Measurements from ENCODE around the gene ZNF217.
A peak's percentile ranks its signal among the peaks of the same experiment; 100 is the strongest.
"Not testable (repeated sequence)": the region's sequence is repeated elsewhere in the genome, so short reads cannot be mapped to it uniquely, and the experiment has no call there.

Gene ZNF217

GRCh38 chr20:53639647-53640440 is 46.2 kb upstream of the ZNF217 start:
- H2BK120ac ChIP-seq (ENCODE audit: low read depth, low read length), result no peak overlapping the region
- no CpG with 5 or more reads among the region's 6 CpGs for WGBS, 2 donors (ENCODE audit: extremely low coverage in 2 of 2, insufficient read length in 2 of 2, insufficient replicate concordance in 1 of 2)

GRCh38 chr20:53639128-53639527 is 45.5 kb upstream of the ZNF217 start:
- no peak for DNase-seq (ENCODE audit: low spot score)
- Histone ChIP-seq H2BK15ac (ENCODE audit: low read length) (no peak overlapping the region), H2AFZ (ENCODE audit: low read length) (peak overlapping the region; percentile 27), H3K4ac (ENCODE audit: low read length) (no peak overlapping the region), H3K27me3 (ENCODE audit: control insufficient read depth in 3 of 3, insufficient read depth in 3 of 3, low read depth in 1 of 3, low read length in 3 of 3) (no peaks in the 10 kb centered on the region), H4K91ac (ENCODE audit: low read depth, low read length, poor library complexity) (no peak overlapping the region), H3K36me3 (replicated peaks in 1 of 2; ENCODE audit: control insufficient read depth in 2 of 2, insufficient read depth in 2 of 2, low read length in 2 of 2) (no peaks in the 10 kb centered on the region), H3K23ac (ENCODE audit: low read depth, low read length, poor library complexity) (no peak overlapping the region), H2BK120ac (ENCODE audit: low read depth, low read length) (no peak overlapping the region), H3K18ac (ENCODE audit: low read length) (no peak overlapping the region), H2BK12ac (ENCODE audit: low read length) (no peak overlapping the region), H3K9me3 (replicated peaks in 1 of 2; ENCODE audit: control insufficient read depth in 2 of 2, insufficient read depth in 1 of 2, low read depth in 1 of 2, low read length in 2 of 2) (no peaks in the 10 kb centered on the region), H3K14ac (ENCODE audit: low read length) (no peak overlapping the region), H4K8ac (ENCODE audit: low read depth, low read length) (no peak overlapping the region), H3K4me1 (ENCODE audit: control insufficient read depth in 2 of 2, insufficient read depth in 1 of 2, low read depth in 1 of 2, low read length in 2 of 2) (peaks cover 2 to 8% of the 10 kb centered on the region in 2 donors), H3K9ac (ENCODE audit: low read depth, low read length, poor library complexity) (no peak overlapping the region), H3K4me2 (ENCODE audit: insufficient read depth, low read length, poor library complexity, severe bottlenecking) (no peak overlapping the region), H3K79me1 (ENCODE audit: low read depth, low read length) (no peaks in the 10 kb centered on the region), H3K4me3 (ENCODE audit: low read length in 2 of 2) (no peak overlapping the region), H2AK5ac (ENCODE audit: low read depth, low read length) (no peak overlapping the region), H2BK5ac (ENCODE audit: low read length) (no peak overlapping the region), H3K27ac (replicated peaks; ENCODE audit: low read length) (no peak overlapping the region)
- no CpG with 5 or more reads among the region's 3 CpGs for WGBS, 2 donors (ENCODE audit: extremely low coverage in 2 of 2, insufficient read length in 2 of 2, insufficient replicate concordance in 1 of 2)

More at GRCh38 chr20:53639647-53640440, 46.2 kb upstream of the ZNF217 start:
- no peak overlapping the region for H3K27ac ChIP-seq (replicated peaks; ENCODE audit: low read length)
- H3K27me3 ChIP-seq (ENCODE audit: control insufficient read depth in 3 of 3, insufficient read depth in 3 of 3, low read depth in 1 of 3, low read length in 3 of 3), result no peaks in the 10 kb centered on the region
- no peak for DNase-seq (ENCODE audit: low spot score)
- H3K23ac ChIP-seq (ENCODE audit: low read depth, low read length, poor library complexity), result no peak overlapping the region
- no peak overlapping the region for H3K9ac ChIP-seq (ENCODE audit: low read depth, low read length, poor library complexity)
- H3K4me1 ChIP-seq (ENCODE audit: control insufficient read depth in 2 of 2, insufficient read depth in 1 of 2, low read depth in 1 of 2, low read length in 2 of 2), result peaks cover 2 to 8% of the 10 kb centered on the region in 2 donors
- no peak overlapping the region for H3K4ac ChIP-seq (ENCODE audit: low read length)
- H2AFZ ChIP-seq (ENCODE audit: low read length), result peak overlapping the region; percentile 49
- no peaks in the 10 kb centered on the region for H3K36me3 ChIP-seq (replicated peaks in 1 of 2; ENCODE audit: control insufficient read depth in 2 of 2, insufficient read depth in 2 of 2, low read length in 2 of 2)
- H3K4me2 ChIP-seq (ENCODE audit: insufficient read depth, low read length, poor library complexity, severe bottlenecking), result no peak overlapping the region
- no peak overlapping the region for H4K91ac ChIP-seq (ENCODE audit: low read depth, low read length, poor library complexity)
- H2BK12ac ChIP-seq (ENCODE audit: low read length), result no peak overlapping the region
- no peak overlapping the region for H4K8ac ChIP-seq (ENCODE audit: low read depth, low read length)
- no peaks in the 10 kb centered on the region for H3K79me1 ChIP-seq (ENCODE audit: low read depth, low read length)
- H3K14ac ChIP-seq (ENCODE audit: low read length), result no peak overlapping the region
- no peaks in the 10 kb centered on the region for H3K9me3 ChIP-seq (replicated peaks in 1 of 2; ENCODE audit: control insufficient read depth in 2 of 2, insufficient read depth in 1 of 2, low read depth in 1 of 2, low read length in 2 of 2)
- no peak overlapping the region for H3K18ac ChIP-seq (ENCODE audit: low read length)
- no peak overlapping the region for H2BK5ac ChIP-seq (ENCODE audit: low read length)
- no peak overlapping the region for H3K4me3 ChIP-seq (ENCODE audit: low read length in 2 of 2)
- no peak overlapping the region for H2AK5ac ChIP-seq (ENCODE audit: low read depth, low read length)
- H2BK15ac ChIP-seq (ENCODE audit: low read length), result no peak overlapping the region

GRCh38 chr20:53637310-53637709 is 43.7 kb upstream of the ZNF217 start:
- H3K23ac ChIP-seq (ENCODE audit: low read depth, low read length, poor library complexity); H3K79me1 ChIP-seq (ENCODE audit: low read depth, low read length); H2AFZ ChIP-seq (ENCODE audit: low read length); H3K36me3 ChIP-seq (replicated peaks in 1 of 2; ENCODE audit: control insufficient read depth in 2 of 2, insufficient read depth in 2 of 2, low read length in 2 of 2); H3K9me3 ChIP-seq (replicated peaks in 1 of 2; ENCODE audit: control insufficient read depth in 2 of 2, insufficient read depth in 1 of 2, low read depth in 1 of 2, low read length in 2 of 2); H4K91ac ChIP-seq (ENCODE audit: low read depth, low read length, poor library complexity); H3K4me1 ChIP-seq (ENCODE audit: control insufficient read depth in 2 of 2, insufficient read depth in 1 of 2, low read depth in 1 of 2, low read length in 2 of 2); H3K4me3 ChIP-seq (ENCODE audit: low read length in 2 of 2); H2BK15ac ChIP-seq (ENCODE audit: low read length); H3K4ac ChIP-seq (ENCODE audit: low read length); H4K8ac ChIP-seq (ENCODE audit: low read depth, low read length); H3K14ac ChIP-seq (ENCODE audit: low read length); H2AK5ac ChIP-seq (ENCODE audit: low read depth, low read length); H3K27me3 ChIP-seq (ENCODE audit: control insufficient read depth in 3 of 3, insufficient read depth in 3 of 3, low read depth in 1 of 3, low read length in 3 of 3); H2BK12ac ChIP-seq (ENCODE audit: low read length); H3K18ac ChIP-seq (ENCODE audit: low read length); H2BK5ac ChIP-seq (ENCODE audit: low read length); H3K27ac ChIP-seq (replicated peaks; ENCODE audit: low read length); DNase-seq (ENCODE audit: low spot score); H3K9ac ChIP-seq (ENCODE audit: low read depth, low read length, poor library complexity); H3K4me2 ChIP-seq (ENCODE audit: insufficient read depth, low read length, poor library complexity, severe bottlenecking); H2BK120ac ChIP-seq (ENCODE audit: low read depth, low read length): not testable (repeated sequence)
- WGBS, 2 donors (ENCODE audit: extremely low coverage in 2 of 2, insufficient read length in 2 of 2, insufficient replicate concordance in 1 of 2), result no CpG with 5 or more reads among the region's 9 CpGs

GRCh38 chr20:53636540-53637097 is 43.0 kb upstream of the ZNF217 start:
- Histone ChIP-seq H3K4me1 (ENCODE audit: control insufficient read depth in 2 of 2, insufficient read depth in 1 of 2, low read depth in 1 of 2, low read length in 2 of 2) (no peaks in the 10 kb centered on the region), H3K4ac (ENCODE audit: low read length) (no peak overlapping the region), H2AFZ (ENCODE audit: low read length) (no peak overlapping the region), H2BK120ac (ENCODE audit: low read depth, low read length) (no peak overlapping the region), H2BK12ac (ENCODE audit: low read length) (no peak overlapping the region), H3K4me2 (ENCODE audit: insufficient read depth, low read length, poor library complexity, severe bottlenecking) (no peak overlapping the region), H3K18ac (ENCODE audit: low read length) (no peak overlapping the region), H2AK5ac (ENCODE audit: low read depth, low read length) (no peak overlapping the region), H3K14ac (ENCODE audit: low read length) (no peak overlapping the region), H3K23ac (ENCODE audit: low read depth, low read length, poor library complexity) (no peak overlapping the region), H2BK5ac (ENCODE audit: low read length) (no peak overlapping the region), H3K27ac (replicated peaks; ENCODE audit: low read length) (no peak overlapping the region), H3K27me3 (ENCODE audit: control insufficient read depth in 3 of 3, insufficient read depth in 3 of 3, low read depth in 1 of 3, low read length in 3 of 3) (no peaks in the 10 kb centered on the region), H3K79me1 (ENCODE audit: low read depth, low read length) (no peaks in the 10 kb centered on the region), H4K8ac (ENCODE audit: low read depth, low read length) (no peak overlapping the region), H3K36me3 (replicated peaks in 1 of 2; ENCODE audit: control insufficient read depth in 2 of 2, insufficient read depth in 2 of 2, low read length in 2 of 2) (no peaks in the 10 kb centered on the region), H4K91ac (ENCODE audit: low read depth, low read length, poor library complexity) (no peak overlapping the region), H3K9me3 (replicated peaks in 1 of 2; ENCODE audit: control insufficient read depth in 2 of 2, insufficient read depth in 1 of 2, low read depth in 1 of 2, low read length in 2 of 2) (no peaks in the 10 kb centered on the region), H3K9ac (ENCODE audit: low read depth, low read length, poor library complexity) (no peak overlapping the region), H3K4me3 (ENCODE audit: low read length in 2 of 2) (no peak overlapping the region), H2BK15ac (ENCODE audit: low read length) (no peak overlapping the region)
- DNase-seq (ENCODE audit: low spot score), result no peak
- WGBS, 2 donors (ENCODE audit: extremely low coverage in 2 of 2, insufficient read length in 2 of 2, insufficient replicate concordance in 1 of 2), result no CpG with 5 or more reads among the region's 2 CpGs
